ENCODE results near the gene CERS3.

The CERS3 gene

DNA sequence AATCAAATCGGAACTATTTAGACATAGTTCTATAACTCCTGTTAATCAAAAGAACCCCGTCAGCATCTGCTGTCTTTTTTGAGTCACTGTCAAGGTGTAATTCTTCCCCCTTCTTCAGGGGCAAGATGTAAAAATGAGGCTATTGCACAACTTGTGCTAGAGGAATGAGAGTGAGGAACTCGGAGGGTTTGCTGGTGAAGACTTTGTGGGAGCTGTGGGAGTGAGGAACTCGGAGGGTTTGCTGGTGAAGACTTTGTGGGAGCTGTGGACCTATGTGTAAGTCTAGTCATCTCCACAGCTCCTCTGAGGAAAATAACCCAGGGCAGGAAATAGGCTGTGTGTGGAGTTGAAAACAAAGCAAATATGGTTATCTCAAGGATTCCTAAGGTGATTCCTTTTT, 2.5 kb upstream of the CERS3 start:
- in situ Hi-C loops (cut with HindIII; ENCODE audit: low sequenced_read_pairs): no loop called here

DNA sequence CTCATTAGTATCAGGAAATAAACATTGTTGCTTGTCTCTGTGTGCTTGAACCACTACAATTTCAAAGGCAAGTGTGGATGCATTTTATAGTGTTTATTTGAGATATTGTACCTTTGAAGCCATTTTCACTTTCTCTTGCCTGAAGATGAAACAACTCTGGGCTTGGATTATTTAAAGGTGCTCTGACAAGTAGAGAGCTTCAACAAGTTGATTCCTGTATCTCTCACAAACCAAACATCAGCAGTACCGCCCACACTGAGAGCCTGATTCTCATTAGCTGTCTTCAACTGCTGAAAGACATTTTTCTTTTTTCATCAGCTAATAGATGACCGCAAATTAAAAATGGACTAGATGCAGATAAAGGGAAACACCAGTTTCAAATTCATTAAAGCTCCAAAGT, 806 bp upstream of the CERS3 start:
- in situ Hi-C loops (cut with HindIII; ENCODE audit: low sequenced_read_pairs): no loop called here

DNA sequence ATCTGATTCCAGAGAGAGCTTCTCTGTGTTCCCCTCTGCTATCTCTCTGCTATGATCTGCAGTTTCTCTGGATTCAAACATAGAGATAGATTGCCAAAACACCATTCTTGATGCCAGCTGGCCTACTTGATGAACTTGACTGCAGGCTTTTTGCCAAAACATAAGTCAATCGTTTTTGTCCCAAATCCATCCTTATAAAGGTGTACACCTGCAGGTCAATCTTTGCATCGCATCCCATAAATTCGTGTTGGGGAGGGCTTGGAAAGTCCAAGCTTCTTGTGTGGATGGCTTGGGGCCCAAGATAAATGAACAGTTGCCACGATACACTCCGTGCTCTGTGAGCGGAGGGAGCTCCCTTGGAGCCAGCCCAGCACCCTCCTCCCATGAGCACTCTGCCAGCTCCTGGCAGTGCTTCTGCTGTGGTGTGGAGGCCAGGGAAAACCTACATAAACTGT, 2.7 kb downstream of the CERS3 start:
- in situ Hi-C loops (cut with HindIII; ENCODE audit: low sequenced_read_pairs): no loop called here

DNA sequence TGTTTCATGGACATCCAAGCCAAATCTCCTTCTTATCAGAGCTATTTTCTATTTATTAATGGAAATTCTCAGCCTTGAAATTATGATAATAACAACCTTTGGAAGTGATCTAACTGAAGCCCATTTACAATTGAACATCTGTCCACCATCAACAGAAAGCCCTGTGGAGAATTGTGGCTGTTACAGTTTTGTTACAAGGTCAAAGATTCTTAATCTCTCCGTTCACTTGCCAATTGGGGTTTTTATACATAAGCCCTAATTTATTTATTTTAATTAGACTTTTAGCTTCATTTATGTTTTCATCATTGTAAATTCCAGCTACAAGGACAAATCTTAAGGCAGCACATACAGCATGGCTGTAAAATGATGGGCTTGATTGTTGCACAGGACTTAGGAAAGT, 3.3 kb downstream of the CERS3 start:
- in situ Hi-C loops (cut with HindIII; ENCODE audit: low sequenced_read_pairs): no loop called here

DNA sequence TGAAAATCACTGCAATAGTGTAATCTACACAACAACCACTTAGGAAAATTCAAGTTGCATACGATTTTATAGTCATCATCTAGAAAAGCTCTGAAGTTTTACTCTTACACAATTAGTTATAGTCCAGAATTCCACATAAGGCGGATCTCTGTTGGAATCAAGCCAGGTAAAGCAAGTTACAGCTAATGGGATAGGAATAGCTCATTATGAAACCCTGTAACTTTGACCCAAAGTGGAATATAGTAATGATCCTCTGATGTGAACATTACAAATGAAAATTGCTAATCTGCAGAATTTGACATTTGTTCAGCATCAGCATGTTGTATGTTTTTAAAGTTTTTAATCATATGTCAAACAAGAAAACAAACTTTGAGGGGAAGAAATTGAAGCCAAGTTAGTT, 4.4 kb downstream of the CERS3 start:
- in situ Hi-C loops (cut with HindIII; ENCODE audit: low sequenced_read_pairs): no loop called here

DNA sequence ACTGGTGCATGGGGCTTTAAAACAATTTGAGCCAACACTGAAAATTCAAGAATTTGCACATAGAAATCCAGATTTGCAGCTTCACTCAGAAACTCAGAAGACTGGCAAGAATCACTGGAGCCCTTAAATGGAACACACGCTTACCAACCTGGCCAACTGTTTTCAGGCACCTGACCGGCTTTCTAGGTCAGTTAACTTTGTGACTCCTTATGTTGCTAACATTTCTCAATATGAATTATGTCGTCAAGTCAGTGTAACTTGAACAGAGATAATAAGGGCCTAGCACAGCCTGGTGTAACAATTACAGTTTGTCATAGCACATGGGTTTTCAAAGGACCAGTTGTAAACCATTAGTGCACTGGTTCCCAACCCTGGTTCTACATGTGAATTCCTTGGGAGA, 6.8 kb downstream of the CERS3 start:
- in situ Hi-C loops (cut with HindIII; ENCODE audit: low sequenced_read_pairs): no loop called here

DNA sequence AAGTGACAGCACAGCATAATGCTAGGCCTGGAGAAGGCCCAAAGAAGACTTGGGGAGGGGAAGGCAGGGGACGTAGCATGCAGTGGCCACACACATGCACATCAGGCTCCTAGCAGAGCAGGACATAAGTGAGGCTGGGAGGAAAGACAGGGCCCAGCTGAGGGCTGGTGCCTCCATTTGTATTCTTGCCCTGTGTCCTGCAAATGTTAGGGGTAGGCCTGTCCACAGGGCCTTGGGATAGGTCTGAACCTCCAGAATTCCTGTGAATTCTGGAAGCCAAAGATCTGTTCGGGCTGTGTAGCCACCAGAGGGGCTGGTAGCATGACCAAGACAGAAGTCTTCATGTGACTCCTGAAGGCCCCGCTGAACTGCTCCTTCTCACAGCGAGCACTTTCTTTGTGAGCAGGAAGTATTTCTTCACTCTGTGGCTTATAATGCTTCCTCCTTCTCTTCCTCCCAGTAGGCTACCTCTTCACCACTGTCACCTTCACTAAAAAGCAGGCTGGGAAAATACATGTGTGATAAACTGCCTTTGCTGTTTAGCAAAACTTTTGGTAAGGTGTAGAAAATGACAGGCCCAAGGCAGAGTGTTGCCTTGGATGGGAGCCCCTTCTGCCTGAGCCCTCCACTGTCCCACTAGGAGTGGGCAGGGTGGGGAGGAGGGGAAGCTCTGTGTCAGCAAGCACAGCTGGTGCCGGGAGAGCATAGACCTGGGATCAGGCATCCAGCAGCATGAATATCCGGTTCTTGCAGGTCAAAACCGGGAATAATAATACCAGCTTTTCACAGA, 8.4 kb downstream of the CERS3 start:
- in situ Hi-C loops (cut with HindIII; ENCODE audit: low sequenced_read_pairs): no loop called here

DNA sequence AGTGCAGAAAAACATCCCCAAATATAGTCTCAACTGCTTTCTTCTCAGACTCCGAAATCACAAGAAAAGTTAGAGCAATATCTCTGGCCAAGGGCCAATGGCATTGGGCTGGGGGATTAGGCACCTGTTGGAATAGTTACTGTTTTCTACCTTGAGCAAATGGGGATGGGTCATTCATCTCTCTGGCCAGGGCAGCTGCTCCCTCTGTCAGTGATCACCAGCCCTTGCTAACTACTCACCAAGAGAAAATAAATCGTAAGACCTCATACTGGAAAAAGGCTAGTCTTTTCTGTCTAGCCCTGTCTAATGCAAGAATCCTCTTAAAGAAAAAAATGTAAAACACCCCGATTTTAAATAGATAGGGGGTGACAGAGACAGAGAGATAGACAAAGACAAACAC, 10.9 kb downstream of the CERS3 start:
- in situ Hi-C loops (cut with HindIII; ENCODE audit: low sequenced_read_pairs): no loop called here

DNA sequence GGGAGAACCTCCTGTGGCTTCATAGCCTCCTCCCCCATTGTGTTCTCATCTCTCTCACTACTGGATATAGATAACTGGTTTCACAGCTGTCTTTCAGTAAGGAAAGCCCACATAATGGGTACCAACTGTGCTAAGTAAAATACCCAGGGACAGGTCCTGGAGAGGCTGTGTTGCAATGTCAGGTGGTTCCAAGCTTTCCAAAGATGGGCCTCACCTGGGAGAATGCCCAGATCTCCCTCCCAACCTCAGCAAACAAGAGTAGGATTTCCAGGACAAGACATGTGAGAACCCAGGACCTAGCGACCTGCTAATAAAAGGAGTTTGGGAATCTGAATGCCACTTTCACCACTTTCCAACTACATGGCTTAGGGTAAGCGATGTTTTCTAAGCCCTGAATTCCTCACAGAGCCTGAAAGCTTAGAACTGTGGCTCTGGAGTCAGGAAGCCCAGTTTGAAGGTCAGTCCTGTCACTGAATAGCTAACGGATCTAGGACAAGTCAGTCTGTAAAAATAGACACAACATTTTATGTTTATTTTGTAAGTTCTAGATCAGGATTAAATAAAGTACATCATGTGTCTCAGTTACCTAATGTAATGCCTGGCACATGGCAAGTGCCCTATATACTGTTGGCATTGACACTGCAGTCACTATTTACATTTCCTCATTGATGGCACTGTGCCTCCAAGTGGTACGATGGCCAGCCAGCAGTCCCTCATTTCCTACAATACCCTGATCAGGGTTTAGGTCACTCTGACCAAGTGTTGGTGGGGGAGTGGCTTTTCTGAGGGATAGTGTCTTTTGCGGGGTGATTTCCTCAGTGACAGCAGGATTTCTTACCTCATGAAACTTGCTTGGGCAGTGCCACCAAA, 11.9 kb downstream of the CERS3 start:
- in situ Hi-C loops (cut with HindIII; ENCODE audit: low sequenced_read_pairs): no loop called here

DNA sequence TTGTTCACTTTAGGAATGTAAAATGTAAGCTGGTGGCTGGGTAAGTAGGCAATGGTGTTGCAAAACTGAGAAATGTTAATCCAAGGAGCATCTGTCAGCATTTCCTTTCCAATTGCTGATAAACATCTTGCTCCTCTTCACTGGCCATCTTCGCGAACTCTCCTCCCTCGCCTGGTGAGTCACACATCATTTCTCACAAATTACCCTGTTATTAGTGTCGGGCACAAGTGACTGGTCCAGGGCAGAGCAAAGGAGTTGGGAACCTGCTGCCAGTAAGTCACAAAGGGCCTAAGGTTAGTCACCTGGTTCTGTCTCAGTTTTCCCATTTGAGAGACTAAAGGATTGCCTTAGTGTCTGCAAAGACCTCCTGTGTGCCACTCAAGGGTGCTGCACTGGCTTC, 13.0 kb downstream of the CERS3 start:
- in situ Hi-C loops (cut with HindIII; ENCODE audit: low sequenced_read_pairs): no loop called here

DNA sequence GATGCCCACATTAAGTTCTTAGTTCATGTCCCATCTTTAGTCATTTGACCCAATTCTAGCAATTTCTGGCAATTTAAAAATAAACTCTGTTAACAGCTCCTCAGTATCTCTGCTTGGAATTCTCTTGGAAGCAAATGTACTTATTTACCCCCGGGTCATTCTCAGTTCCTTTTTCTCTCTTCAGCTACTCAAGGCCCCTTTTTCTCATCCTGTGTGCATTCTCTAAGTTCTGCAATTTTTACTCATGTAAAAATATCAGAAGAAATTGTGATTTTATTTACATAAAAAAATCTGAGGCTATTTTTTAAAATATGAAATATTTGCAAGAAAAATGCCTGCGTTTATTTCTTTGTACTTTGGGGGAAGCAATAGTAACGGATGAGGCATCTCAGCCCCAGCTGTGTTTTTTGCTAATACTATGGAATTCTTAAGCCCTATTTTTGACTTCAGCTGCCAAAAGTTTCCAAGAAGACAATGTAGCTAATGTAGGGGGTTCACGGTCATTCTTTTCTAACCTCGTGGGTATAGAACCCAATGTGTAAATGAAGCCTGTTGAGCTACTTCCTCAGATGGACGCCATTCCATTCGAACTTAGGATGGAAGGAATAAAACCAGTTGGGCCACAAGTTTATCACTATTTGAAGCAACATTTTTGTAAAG, 20.0 kb downstream of the CERS3 start:
- in situ Hi-C loops (cut with HindIII; ENCODE audit: low sequenced_read_pairs): no loop called here

DNA sequence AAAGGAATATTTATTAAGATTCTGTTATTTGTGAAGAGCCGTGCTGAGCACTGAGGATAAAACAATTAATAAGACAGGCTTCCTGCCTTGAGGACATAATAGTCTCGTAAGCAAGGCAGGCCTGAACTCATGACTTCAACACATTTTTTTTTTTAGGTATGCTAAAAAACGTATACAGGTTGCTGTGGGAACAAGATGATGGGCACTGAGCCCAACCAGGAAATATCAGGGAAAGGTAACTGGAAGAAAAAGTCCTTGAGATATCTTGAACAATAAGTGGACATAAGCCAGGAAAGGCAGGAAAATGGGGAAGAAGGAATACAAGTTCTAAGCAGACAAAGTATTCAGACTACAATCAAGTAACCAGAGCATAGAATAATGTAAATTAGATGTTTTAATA, 26.1 kb downstream of the CERS3 start:
- in situ Hi-C loops (cut with HindIII; ENCODE audit: low sequenced_read_pairs): no loop called here

DNA sequence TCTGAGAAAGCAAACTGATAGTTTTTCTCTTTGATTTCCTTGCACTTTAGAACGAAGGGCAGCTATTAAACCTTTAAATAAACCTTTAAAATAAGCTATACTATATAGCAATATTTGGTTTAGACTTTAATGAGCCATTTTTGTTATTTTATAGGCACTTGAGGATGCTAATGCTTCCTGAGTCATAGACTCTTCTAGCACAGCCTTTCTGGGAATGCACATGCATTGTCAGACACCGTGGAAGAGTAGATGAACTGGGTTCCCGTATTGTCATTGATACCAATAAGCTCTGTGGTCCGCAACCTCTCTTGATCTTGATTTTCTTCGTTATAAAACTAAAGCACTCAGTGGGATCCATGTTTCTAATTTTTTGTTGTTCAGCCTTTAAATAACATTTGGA, 27.6 kb downstream of the CERS3 start:
- in situ Hi-C loops (cut with HindIII; ENCODE audit: low sequenced_read_pairs): no loop called here

DNA sequence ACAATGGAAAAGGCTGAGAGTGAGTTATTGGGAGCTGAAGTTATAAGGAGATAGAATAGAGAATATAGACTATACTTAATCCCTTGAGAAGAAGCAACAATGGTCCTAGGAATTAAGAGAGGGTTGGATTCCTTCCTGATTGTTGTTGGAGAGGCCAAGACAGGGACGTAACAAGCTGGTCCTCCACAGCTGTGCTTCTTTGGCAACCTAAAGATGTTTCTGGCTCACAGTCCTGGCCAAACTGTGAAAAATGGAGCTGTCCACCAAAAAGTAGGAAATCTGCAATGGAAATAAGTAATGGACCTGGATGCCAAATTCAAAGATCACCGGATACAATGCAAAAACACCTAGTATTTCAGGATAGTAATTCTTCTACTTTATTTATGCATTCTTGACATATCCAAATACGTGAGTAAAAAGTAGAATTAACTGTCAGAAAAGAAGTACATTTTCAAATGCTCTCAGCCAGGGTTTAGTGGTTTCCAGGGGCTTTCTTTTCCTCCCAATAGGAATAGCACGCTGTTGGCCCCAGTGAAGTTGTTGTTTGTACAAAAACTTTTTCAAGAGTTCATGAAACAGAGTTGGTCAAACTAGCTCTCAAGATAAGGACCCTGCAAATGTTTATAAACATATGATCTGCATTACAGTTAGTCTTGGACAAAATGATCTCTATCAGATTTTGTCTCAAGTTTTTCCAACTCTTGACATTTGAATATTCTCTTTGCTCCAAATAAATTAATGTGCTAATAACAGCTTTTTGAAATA, 28.3 kb downstream of the CERS3 start:
- in situ Hi-C loops (cut with HindIII; ENCODE audit: low sequenced_read_pairs): no loop called here

DNA sequence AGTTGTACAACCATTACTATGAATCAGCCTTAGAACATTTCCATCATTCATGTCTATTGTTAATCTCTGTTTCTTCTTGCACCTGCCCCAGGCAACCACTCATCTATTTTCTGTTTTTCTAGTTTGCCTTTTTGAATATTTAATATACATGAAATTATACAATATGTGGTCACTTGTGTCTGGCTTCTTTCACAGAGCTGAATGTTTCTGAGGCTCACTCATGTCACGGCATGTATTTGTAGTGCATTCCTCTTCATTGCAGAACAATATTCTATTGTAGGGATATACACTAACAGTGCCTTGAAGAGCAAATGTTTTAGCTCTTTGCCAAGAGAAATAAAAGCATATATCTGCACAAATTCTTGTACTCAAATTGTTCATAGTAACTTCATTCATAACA, 32.9 kb downstream of the CERS3 start:
- in situ Hi-C loops (cut with HindIII; ENCODE audit: low sequenced_read_pairs): no loop called here

DNA sequence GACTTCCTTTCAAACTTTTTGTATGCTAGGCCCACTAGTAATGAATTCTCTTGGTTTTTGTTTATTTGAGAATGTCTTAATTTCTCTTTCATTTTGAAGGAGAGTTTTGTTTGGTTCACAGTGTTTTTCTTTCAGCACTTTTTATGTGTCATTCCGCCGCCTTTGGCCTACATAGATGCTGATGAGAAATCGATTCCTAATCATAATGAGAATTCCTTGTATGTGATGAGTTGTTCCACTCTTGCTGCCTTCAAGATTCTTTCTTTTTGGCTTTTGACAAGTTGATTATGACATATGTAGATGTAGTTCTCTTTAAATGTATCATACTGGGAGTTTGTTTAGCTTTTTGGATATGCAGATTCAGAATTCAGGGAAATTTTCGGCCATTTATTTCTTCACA, 35.5 kb downstream of the CERS3 start:
- in situ Hi-C loops (cut with HindIII; ENCODE audit: low sequenced_read_pairs): no loop called here

DNA sequence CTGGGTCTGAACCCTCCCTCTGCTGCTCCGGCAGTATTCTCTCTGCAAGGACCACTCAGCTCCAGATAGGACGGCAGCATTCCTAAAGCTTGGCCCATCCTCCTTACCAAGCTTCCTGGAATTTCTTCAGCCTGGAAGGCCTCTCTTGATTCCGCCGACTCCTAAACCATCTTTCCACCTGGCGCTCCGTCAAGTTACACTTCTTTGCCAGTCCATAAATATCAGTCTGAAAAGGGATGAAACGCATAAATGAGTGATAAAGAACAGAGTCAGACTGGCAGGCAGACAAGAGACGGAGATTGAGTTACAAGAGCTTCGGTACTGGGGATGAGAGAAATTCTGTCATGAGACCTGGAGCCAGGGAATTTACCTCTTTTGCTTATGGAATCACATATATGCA, 44.3 kb downstream of the CERS3 start:
- in situ Hi-C loops (cut with HindIII; ENCODE audit: low sequenced_read_pairs): no loop called here

DNA sequence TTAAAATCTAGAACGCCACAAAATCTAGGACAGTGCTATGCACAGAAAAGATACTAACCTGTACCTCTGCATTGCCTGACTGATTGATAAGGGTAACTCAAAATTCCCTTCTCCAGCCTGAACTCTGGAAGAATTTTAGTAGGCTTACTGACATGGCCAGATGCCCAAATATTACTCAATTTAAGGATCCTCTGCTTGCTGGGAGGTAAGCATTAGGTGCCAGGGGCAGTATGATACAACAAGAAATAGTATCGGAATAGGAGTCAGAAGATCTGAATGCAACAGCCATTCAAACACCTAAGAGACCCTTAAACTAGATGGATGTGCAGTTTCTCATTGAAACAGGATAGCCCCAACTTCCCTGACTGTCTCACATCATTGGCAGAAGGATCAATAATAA, 45.4 kb downstream of the CERS3 start:
- in situ Hi-C loops (cut with HindIII; ENCODE audit: low sequenced_read_pairs): no loop called here

DNA sequence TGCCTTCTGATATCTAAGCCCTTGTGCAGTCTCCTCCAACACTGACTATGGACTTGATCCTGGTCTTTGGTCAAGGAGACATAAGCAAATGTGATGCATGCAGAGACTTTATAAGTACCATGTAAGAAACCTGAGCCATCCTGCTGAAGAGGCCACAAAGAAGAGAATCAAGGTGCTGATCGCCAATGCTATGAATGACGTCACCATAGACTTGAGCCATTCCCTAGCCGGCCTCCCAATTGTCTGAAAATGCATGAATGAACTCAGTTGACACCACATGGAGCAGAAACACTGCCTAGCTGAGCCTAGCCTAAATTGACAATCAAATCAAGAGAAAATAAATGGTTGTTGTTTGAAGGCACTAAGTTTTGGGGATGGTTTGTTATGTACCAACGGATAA, 51.9 kb downstream of the CERS3 start:
- in situ Hi-C loops (cut with HindIII; ENCODE audit: low sequenced_read_pairs): no loop called here

DNA sequence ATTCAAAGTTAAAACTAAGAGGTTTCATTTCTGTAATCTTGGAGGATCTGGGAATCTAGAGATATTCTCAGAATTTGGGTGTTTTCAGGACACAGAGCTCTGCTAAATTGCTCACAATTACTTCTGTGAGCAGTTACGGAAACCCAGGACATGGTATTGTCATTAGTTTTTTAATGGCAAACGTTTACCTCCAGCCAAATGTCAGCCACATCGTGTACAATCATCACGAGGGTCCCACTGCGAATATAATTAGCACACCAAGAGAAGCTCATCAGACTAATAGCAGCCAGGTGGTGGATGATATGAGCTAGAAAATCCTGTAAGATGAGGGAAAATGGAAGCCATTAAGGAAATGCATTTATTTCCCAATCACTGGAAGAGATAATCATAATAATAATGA, 56.0 kb downstream of the CERS3 start:
- in situ Hi-C loops (cut with HindIII; ENCODE audit: low sequenced_read_pairs): no loop called here

DNA sequence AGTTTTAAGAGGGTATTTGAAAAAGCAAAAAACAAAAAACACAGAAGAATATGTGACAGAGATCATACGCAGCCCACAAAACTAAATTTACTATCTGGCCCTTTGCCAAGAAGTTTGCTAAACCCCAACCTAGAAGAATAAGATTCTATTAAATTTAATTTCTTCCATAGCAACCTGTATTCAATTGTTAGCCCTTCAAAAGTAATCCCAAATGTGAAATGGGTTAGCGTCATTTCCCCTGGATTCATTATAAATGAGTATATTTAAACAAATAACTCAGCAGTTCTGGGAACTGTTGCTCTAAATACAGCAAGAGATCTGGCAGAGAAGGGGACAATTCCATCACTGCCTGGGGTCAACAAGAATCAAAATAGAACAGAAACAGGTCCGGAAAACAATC, 56.8 kb downstream of the CERS3 start:
- in situ Hi-C loops (cut with HindIII; ENCODE audit: low sequenced_read_pairs): no loop called here
